Upper lobe of left lung (tissue), 6 donors: ENCODE data around the gene ACOD1. TPM values are rescaled to one million over a fixed set of nuclear protein-coding genes. Genes with fewer than 3 reads are reported as not detected.
"Not testable (repeated sequence)": the region's sequence is repeated elsewhere in the genome, so short reads cannot be mapped to it uniquely, and the experiment has no call there.

Experiments used
- ATAC-seq, 2 donors: fragments of 200-7000 bp; cut with Tn5 transposase; one replicate each; pipeline ENCODE4 v1.9.1; 2022; ENCODE audit warnings: mild to moderate bottlenecking in 2 of 2, moderate library complexity in 2 of 2; ENCODE audit not compliant: low FRiP score in 2 of 2
- DNase-seq, 2 donors: peaks; one replicate each; pipeline ENCODE4 v3.0.0-alpha.2; 2019 to 2020
- H3K27ac ChIP-seq, 4 donors: fragments of 200-600 bp; sonication (generic); one replicate each; pipeline ENCODE4 v1.5.1; 2016 to 2019
- H3K27me3 ChIP-seq, 4 donors: fragments of 200-600 bp; sonication (generic); one replicate each; pipeline ENCODE4 v1.5.1; 2017 to 2019
- H3K36me3 ChIP-seq, 4 donors: fragments of 200-600 bp; sonication (generic); one replicate each; pipeline ENCODE4 v1.5.1; 2016 to 2019
- H3K4me1 ChIP-seq, 4 donors: fragments of 200-600 bp; sonication (generic); one replicate each; pipeline ENCODE4 v1.5.1; 2018 to 2019
- H3K4me3 ChIP-seq, 4 donors: fragments of 200-600 bp; sonication (generic); one replicate each; pipeline ENCODE4 v1.5.1; 2017 to 2019; ENCODE audit warnings: mild to moderate bottlenecking in 2 of 4, moderate library complexity in 1 of 4
- H3K9me3 ChIP-seq, 4 donors: fragments of 200-600 bp; sonication (generic); one replicate each; pipeline ENCODE4 v1.5.1; 2018 to 2019
- CTCF ChIP-seq, 6 experiments: fragments of 450-650 bp in 4 of 6; fragments of 200-600 bp in 2 of 6; sonication (generic) in 2 of 6; IDR thresholded peaks; one replicate each; pipeline ENCODE4 v1.5.1; 2016 to 2019; ENCODE audit warnings: antibody characterized with exemption in 6 of 6
- EP300 ChIP-seq, 4 donors: sonication (generic); formaldehyde crosslinking; IDR thresholded peaks; one replicate each; pipeline ENCODE4 v1.5.1; 2017; ENCODE audit warnings: antibody characterized with exemption in 4 of 4, control low read depth in 2 of 4
- POLR2A ChIP-seq, 4 donors: fragments of 450-650 bp; IDR thresholded peaks; one replicate each; pipeline ENCODE4 v1.5.1; 2016 to 2017; ENCODE audit warnings: antibody characterized with exemption in 4 of 4, mild to moderate bottlenecking in 2 of 4
- POLR2AphosphoS5 ChIP-seq, 2 donors: sonication (generic); formaldehyde crosslinking; IDR thresholded peaks; one replicate each; pipeline ENCODE4 v1.5.1; 2017; ENCODE audit warnings: antibody characterized with exemption in 2 of 2
- WGBS, 2 donors: methylation state at CpG; one replicate each; pipeline ENCODE4 v1.1.5; 2017 to 2018; 5-methylcytosine and 5-hydroxymethylcytosine counted together
- total RNA-seq, 6 donors: library from RNA; depleted of rRNA in 4 of 6; stranded (reverse); fragments of >200 nt in 4 of 6; gene quantifications; one replicate each; pipeline versions ENCODE4 v1.1.0 to v1.2.1, GENCODE V29; 2016 to 2021
- donor health status: DM: no; HTN: no; CAD: no; lungs with moderate emphysema.
- donor health status: DM: no; HTN: yes; CAD: no; lungs with severe emphysema.

The ACOD1 gene
- total RNA-seq, 6 donors from 2014 or later = not detected

- ATAC-seq = no peak
- TF ChIP-seq CTCF (IDR thresholded peaks at IDR 0.05) (no peak), POLR2A (IDR thresholded peaks at IDR 0.05) (no peak), EP300 (IDR thresholded peaks at IDR 0.05) (no peak), POLR2AphosphoS5 (IDR thresholded peaks at IDR 0.05) (no peak)
Observed at GRCh38 chr13:76944456-76944855, 3.9 kb upstream of the ACOD1 start.

GRCh38 chr13:76950101-76950500, 1.8 kb downstream of the ACOD1 start:
- 83 to 94% methylated on average over 2 of the region's 2 CpGs for WGBS, 2 donors
- TF ChIP-seq POLR2A (IDR thresholded peaks at IDR 0.05) = no peak
- no peak for TF ChIP-seq POLR2AphosphoS5 (IDR thresholded peaks at IDR 0.05)
- no peak for TF ChIP-seq EP300 (IDR thresholded peaks at IDR 0.05)
- no peak overlapping the region for H3K4me3 ChIP-seq
- H3K36me3 ChIP-seq = no peaks in the 10 kb centered on the region
- no peaks in the 10 kb centered on the region for H3K9me3 ChIP-seq
- H3K27me3 ChIP-seq = no peaks in the 10 kb centered on the region
- H3K27ac ChIP-seq = no peak overlapping the region
- no peaks in the 10 kb centered on the region for H3K4me1 ChIP-seq
- no peak for DNase-seq
- no peak for ATAC-seq

More at GRCh38 chr13:76944456-76944855, 3.9 kb upstream of the ACOD1 start:
- H3K9me3 ChIP-seq = no peaks in the 10 kb centered on the region
- no peaks in the 10 kb centered on the region for H3K27me3 ChIP-seq
- no peaks in the 10 kb centered on the region for H3K36me3 ChIP-seq
- 31 to 34% methylated on average over 4 of the region's 4 CpGs for WGBS, 2 donors
- no peak overlapping the region for H3K4me3 ChIP-seq
- DNase-seq = no peak
- H3K27ac ChIP-seq = no peak overlapping the region
- peaks cover 0 to 5% (median 0%) of the 10 kb centered on the region in 4 donors for H3K4me1 ChIP-seq

- Histone ChIP-seq H3K27me3 (no peaks in the 10 kb centered on the region), H3K36me3 (no peaks in the 10 kb centered on the region), H3K4me3 (no peak overlapping the region), H3K9me3 (no peaks in the 10 kb centered on the region), H3K4me1 (no peaks in the 10 kb centered on the region), H3K27ac (no peak overlapping the region)
- 68 to 76% methylated on average over 3 of the region's 3 CpGs for WGBS, 2 donors
- ATAC-seq = no peak
- TF ChIP-seq EP300 (IDR thresholded peaks at IDR 0.05) = no peak
- no peak for TF ChIP-seq POLR2AphosphoS5 (IDR thresholded peaks at IDR 0.05)
- no peak for TF ChIP-seq POLR2A (IDR thresholded peaks at IDR 0.05)
- no peak for DNase-seq
Observed at GRCh38 chr13:76953968-76954367, 5.7 kb downstream of the ACOD1 start.

GRCh38 chr13:76954538-76954937, 6.2 kb downstream of the ACOD1 start:
- H3K9me3 ChIP-seq = peaks cover 0 to 5% (median 3%) of the 10 kb centered on the region in 4 donors
- ATAC-seq (no peak), DNase-seq (no peak)
- no peaks in the 10 kb centered on the region for H3K36me3 ChIP-seq
- no peak overlapping the region for H3K27ac ChIP-seq
- H3K27me3 ChIP-seq = no peaks in the 10 kb centered on the region
- no peak overlapping the region for H3K4me3 ChIP-seq
- 85 to 89% methylated on average over 4 to 6 of the region's 6 CpGs for WGBS, 2 donors
- no peaks in the 10 kb centered on the region for H3K4me1 ChIP-seq
- no peak for TF ChIP-seq POLR2AphosphoS5 (IDR thresholded peaks at IDR 0.05)
- no peak for TF ChIP-seq EP300 (IDR thresholded peaks at IDR 0.05)

GRCh38 chr13:76955193-76955592, 6.9 kb downstream of the ACOD1 start:
- H3K9me3 ChIP-seq = peaks cover 0 to 11% (median 9%) of the 10 kb centered on the region in 4 donors
- TF ChIP-seq EP300 (IDR thresholded peaks at IDR 0.05) = no peak
- TF ChIP-seq POLR2A (IDR thresholded peaks at IDR 0.05) = no peak
- TF ChIP-seq CTCF (IDR thresholded peaks at IDR 0.05) = no peak
- no peak for TF ChIP-seq POLR2AphosphoS5 (IDR thresholded peaks at IDR 0.05)
- DNase-seq = no peak
- H3K36me3 ChIP-seq = no peaks in the 10 kb centered on the region
- 75 to 85% methylated on average over 4 of the region's 4 CpGs for WGBS, 2 donors
- no peak overlapping the region for H3K27ac ChIP-seq
- no peaks in the 10 kb centered on the region for H3K4me1 ChIP-seq
- no peak overlapping the region for H3K4me3 ChIP-seq
- H3K27me3 ChIP-seq = no peaks in the 10 kb centered on the region
- ATAC-seq = no peak

GRCh38 chr13:76955661-76956060, 7.3 kb downstream of the ACOD1 start:
- DNase-seq = no peak
- Histone ChIP-seq H3K4me1 (no peaks in the 10 kb centered on the region), H3K9me3 (peaks cover 0 to 16% (median 12%) of the 10 kb centered on the region in 4 donors), H3K27ac (no peak overlapping the region), H3K36me3 (no peaks in the 10 kb centered on the region), H3K27me3 (no peaks in the 10 kb centered on the region), H3K4me3 (no peak overlapping the region)
- 90 to 94% methylated on average over 5 of the region's 5 CpGs for WGBS, 2 donors
- no peak for TF ChIP-seq POLR2AphosphoS5 (IDR thresholded peaks at IDR 0.05)
- no peak for TF ChIP-seq EP300 (IDR thresholded peaks at IDR 0.05)
- TF ChIP-seq POLR2A (IDR thresholded peaks at IDR 0.05) = no peak
- ATAC-seq = no peak

GRCh38 chr13:76958841-76959432, 10.6 kb downstream of the ACOD1 start:
- peaks cover 0 to 20% (median 14%) of the 10 kb centered on the region in 4 donors for H3K9me3 ChIP-seq
- no peak for ATAC-seq
- WGBS, 2 donors = 74 to 78% methylated on average over 4 of the region's 4 CpGs
- H3K36me3 ChIP-seq = no peaks in the 10 kb centered on the region
- H3K4me3 ChIP-seq = no peak overlapping the region
- H3K27ac ChIP-seq = no peak overlapping the region
- H3K4me1 ChIP-seq = no peaks in the 10 kb centered on the region
- no peak for DNase-seq
- TF ChIP-seq POLR2A (IDR thresholded peaks at IDR 0.05) = no peak
- no peak for TF ChIP-seq CTCF (IDR thresholded peaks at IDR 0.05)
- no peak for TF ChIP-seq POLR2AphosphoS5 (IDR thresholded peaks at IDR 0.05)
- no peak for TF ChIP-seq EP300 (IDR thresholded peaks at IDR 0.05)
- no peaks in the 10 kb centered on the region for H3K27me3 ChIP-seq

- H3K9me3 ChIP-seq = peaks cover 0 to 20% (median 14%) of the 10 kb centered on the region in 4 donors
- ATAC-seq, H3K36me3 ChIP-seq, H3K27ac ChIP-seq, H3K4me3 ChIP-seq, H3K27me3 ChIP-seq, DNase-seq, H3K4me1 ChIP-seq: not testable (repeated sequence)
Observed at GRCh38 chr13:76959734-76960133, 11.4 kb downstream of the ACOD1 start.
